Measurements from ENCODE around the gene P2RX4.
"Not testable (repeated sequence)": the region's sequence is repeated elsewhere in the genome, so short reads cannot be mapped to it uniquely, and the experiment has no call there.

The P2RX4 gene

DNA sequence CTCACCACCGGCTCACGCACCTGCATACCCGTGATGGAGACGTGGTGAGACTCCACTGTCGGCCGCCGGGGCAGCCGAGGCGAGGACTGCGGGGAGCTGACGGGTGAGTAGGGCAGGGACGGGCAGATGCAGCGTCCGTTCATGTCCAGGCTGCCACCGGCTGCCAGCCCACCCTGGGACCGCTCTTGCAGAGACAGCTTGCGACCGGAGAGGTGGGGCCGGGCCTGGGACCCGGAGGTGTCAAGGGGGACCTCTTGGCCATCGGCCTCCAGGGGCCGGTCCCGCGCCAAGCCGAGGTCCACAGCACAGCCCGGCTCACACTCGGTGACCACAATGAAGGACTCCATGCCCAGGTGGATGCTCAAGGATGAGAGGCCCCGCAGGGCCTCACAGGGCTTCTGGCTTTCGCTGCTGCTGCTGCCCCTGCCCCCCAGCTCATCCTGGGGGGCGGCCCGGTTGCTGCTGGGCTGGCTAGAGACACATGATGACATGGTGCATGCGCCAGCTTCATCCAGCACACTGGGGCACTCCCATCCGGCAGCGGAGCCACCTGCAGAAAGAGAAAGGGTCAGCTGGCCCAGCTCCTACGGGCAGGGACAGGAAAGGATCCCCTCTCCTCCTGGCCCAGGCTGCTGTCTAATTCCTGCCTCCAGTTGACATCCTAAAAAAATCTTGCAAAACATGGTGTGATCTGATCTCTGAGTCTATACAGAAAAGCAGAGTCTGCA, 64.3 kb downstream of the P2RX4 start:
- no peak overlapping the region for H3K4me3 ChIP-seq (replicated peaks in 1 of 2; ENCODE audit: low read depth in 2 of 2, low read length in 2 of 2)
- no peak for TF ChIP-seq CTCF (IDR thresholded peaks at IDR 0.05; ENCODE audit: low read depth, low read length)
- DNase-seq (ENCODE audit: low read depth in 2 of 2) = no peak

- no peak overlapping the region for H3K4me3 ChIP-seq (replicated peaks in 1 of 2; ENCODE audit: low read depth in 2 of 2, low read length in 2 of 2)
- TF ChIP-seq CTCF (IDR thresholded peaks at IDR 0.05; ENCODE audit: low read depth, low read length) = no peak
- no peak for DNase-seq (ENCODE audit: low read depth in 2 of 2)
These were observed 67.4 kb downstream of the P2RX4 start for GRCh38 chr12:121277374-121277759.

DNA sequence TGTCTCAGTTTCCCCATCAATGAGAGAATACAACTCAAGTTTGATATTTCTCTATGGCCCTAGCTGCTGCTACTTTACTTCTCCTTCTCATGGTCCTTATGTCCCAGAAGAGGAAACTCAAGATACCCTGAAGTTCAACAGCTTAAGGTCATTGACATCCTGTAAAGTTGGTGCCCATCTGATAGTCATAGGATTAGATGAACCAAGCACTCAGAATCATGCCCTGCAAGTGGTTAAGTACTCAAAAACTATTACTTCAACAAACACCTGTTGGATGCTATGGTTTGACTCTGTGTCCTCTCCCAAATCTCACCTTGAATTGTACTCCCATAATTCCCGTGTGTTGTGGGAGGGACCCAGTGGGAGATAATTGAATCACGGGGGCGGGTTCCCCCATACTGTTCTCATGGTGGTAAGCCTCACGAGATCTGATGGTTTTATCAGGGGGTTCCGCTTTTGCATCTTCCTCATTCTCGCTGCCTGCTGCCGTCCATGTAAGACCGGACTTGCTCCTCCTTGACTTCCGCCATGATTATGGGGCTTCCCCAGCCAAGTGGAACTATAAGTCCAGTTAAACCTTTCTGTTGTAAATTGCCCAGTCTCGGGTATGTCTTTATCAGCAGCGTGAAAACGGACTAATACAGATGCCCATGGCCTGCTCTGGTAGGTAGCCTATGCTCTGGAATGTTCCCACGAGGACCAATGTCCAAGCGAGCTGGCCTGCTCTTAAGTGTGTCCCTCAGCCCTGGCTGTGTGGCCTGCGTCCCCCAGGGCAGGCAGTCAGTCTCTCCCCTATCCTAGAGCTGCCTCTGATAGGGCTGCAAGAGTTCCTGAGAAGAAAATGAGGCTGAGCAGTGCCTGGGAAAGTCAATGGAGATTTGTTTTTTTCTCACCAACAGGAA, 68.5 kb downstream of the P2RX4 start:
- H3K4me3 ChIP-seq (replicated peaks in 1 of 2; ENCODE audit: low read depth in 2 of 2, low read length in 2 of 2) = no peak overlapping the region
- no peak for TF ChIP-seq CTCF (IDR thresholded peaks at IDR 0.05; ENCODE audit: low read depth, low read length)
- no peak for DNase-seq (ENCODE audit: low read depth in 2 of 2)

GRCh38 chr12:121279071-121279375, 69.1 kb downstream of the P2RX4 start:
- DNase-seq (ENCODE audit: low read depth in 2 of 2) = peak; percentile 35 to 87
- H3K4me3 ChIP-seq (replicated peaks in 1 of 2; ENCODE audit: low read depth in 2 of 2, low read length in 2 of 2) = no peak overlapping the region
- TF ChIP-seq CTCF (IDR thresholded peaks at IDR 0.05; ENCODE audit: low read depth, low read length) = no peak

DNA sequence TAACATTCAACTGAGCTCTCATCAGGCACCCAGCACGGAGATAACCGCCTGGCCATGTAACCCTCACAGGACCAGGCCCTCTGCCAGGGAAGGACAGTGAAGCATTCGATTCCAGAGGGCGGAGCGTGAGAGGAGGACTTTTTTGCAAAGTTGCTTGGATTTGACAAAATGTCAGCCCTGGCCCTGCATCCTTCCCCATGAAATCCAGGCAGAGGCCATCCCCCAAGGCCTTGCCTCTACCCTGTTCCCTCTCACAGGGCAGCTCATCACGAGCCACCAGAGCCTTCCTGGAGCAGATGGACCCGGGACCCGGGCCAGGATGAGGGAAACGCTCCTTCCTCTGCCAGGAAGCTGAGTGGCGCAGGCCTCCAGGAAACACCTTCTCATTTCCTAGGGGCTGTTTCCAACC, 69.6 kb downstream of the P2RX4 start:
- TF ChIP-seq CTCF (IDR thresholded peaks at IDR 0.05; ENCODE audit: low read depth, low read length) = no peak
- no peak overlapping the region for H3K4me3 ChIP-seq (replicated peaks in 1 of 2; ENCODE audit: low read depth in 2 of 2, low read length in 2 of 2)
- DNase-seq (ENCODE audit: low read depth in 2 of 2) = peak; percentile 32 to 59

GRCh38 chr12:121280531-121280930, 70.6 kb downstream of the P2RX4 start:
- H3K4me3 ChIP-seq (replicated peaks in 1 of 2; ENCODE audit: low read depth in 2 of 2, low read length in 2 of 2); DNase-seq (ENCODE audit: low read depth in 2 of 2): not testable (repeated sequence)

DNA sequence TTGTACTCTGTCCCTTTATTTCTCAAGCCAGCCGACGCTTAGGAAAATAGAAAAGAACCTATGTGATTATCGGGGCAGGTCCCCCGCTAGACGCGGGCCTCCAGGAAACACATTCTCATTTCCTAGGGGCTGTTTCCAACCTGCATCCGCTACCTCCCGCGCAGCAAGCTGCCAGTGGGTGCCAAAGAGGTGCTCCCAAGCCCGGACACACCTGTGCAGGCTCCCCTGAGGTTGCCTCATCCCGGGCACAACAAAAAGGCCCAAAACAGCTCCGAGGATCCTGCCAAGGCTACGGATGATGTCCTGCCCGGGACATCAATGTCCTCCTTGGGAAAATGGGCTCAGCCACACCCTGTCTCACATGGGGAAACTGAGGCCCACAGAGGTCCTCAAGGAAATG, 71.2 kb downstream of the P2RX4 start:
- not testable (repeated sequence) for H3K4me3 ChIP-seq (replicated peaks in 1 of 2; ENCODE audit: low read depth in 2 of 2, low read length in 2 of 2); DNase-seq (ENCODE audit: low read depth in 2 of 2)
